ENCODE data around the gene GNAZ. TPM values are rescaled to one million over a fixed set of nuclear protein-coding genes. Genes with fewer than 3 reads are reported as not detected.

GNAZ gene
- total RNA-seq, 4 donors from 2014 or later, result 4.1 to 16.2 (median 6.5) TPM

- TF ChIP-seq CTCF (IDR thresholded peaks at IDR 0.05; ENCODE audit: low read depth), result no peak
These were observed 87.5 kb downstream of the GNAZ start for GRCh38 chr22:23157560-23158515.

GRCh38 chr22:23158516-23159290, 88.4 kb downstream of the GNAZ start:
- TF ChIP-seq CTCF (IDR thresholded peaks at IDR 0.05; ENCODE audit: low read depth), result no peak

- TF ChIP-seq CTCF (IDR thresholded peaks at IDR 0.05; ENCODE audit: low read depth), result no peak
These were observed 88.9 kb downstream of the GNAZ start for GRCh38 chr22:23159291-23159630.

- TF ChIP-seq CTCF (IDR thresholded peaks at IDR 0.05; ENCODE audit: low read depth), result no peak
These were observed 90.7 kb downstream of the GNAZ start for GRCh38 chr22:23161029-23161428.

GRCh38 chr22:23161574-23161973, 91.3 kb downstream of the GNAZ start:
- TF ChIP-seq CTCF (IDR thresholded peaks at IDR 0.05; ENCODE audit: low read depth), result no peak

GRCh38 chr22:23163665-23164064, 93.3 kb downstream of the GNAZ start:
- no peak for TF ChIP-seq CTCF (IDR thresholded peaks at IDR 0.05; ENCODE audit: low read depth)

- no peak for TF ChIP-seq CTCF (IDR thresholded peaks at IDR 0.05; ENCODE audit: low read depth)
These were observed 93.8 kb downstream of the GNAZ start for GRCh38 chr22:23164091-23164490.
